ENCODE data around the gene GPRIN3. TPM values are rescaled to one million over a fixed set of nuclear protein-coding genes. Genes with fewer than 3 reads are reported as not detected.

The GPRIN3 gene
- total RNA-seq, 4 donors from 2014 or later: 1.2 to 3.4 (median 1.7) TPM

- H3K27ac ChIP-seq: no peak overlapping the region
- DNase-seq (ENCODE audit: low spot score in 2 of 2): no peak
- no peaks in the 10 kb centered on the region for H3K36me3 ChIP-seq
- no peak overlapping the region for H3K4me3 ChIP-seq
- H3K9me3 ChIP-seq: no peaks in the 10 kb centered on the region
- peaks cover 4% of the 10 kb centered on the region for H3K4me1 ChIP-seq
- no peak for TF ChIP-seq CTCF (IDR thresholded peaks at IDR 0.05)
- no peak for TF ChIP-seq EP300 (IDR thresholded peaks at IDR 0.05)
- no peak for TF ChIP-seq POLR2A (IDR thresholded peaks at IDR 0.05)
- TF ChIP-seq POLR2AphosphoS5 (IDR thresholded peaks at IDR 0.05): no peak
- H3K27me3 ChIP-seq: no peaks in the 10 kb centered on the region
- 79% methylated on average over 5 of the region's 5 CpGs for WGBS
These were observed 24.2 kb downstream of the GPRIN3 start for GRCh38 chr4:89283226-89284009.

- 88% methylated on average over 4 of the region's 4 CpGs for WGBS
- H3K27ac ChIP-seq: no peak overlapping the region
- H3K9me3 ChIP-seq: no peaks in the 10 kb centered on the region
- no peak for DNase-seq (ENCODE audit: low spot score in 2 of 2)
- no peak for TF ChIP-seq POLR2A (IDR thresholded peaks at IDR 0.05)
- no peak for TF ChIP-seq EP300 (IDR thresholded peaks at IDR 0.05)
- no peak for TF ChIP-seq POLR2AphosphoS5 (IDR thresholded peaks at IDR 0.05)
- TF ChIP-seq CTCF (IDR thresholded peaks at IDR 0.05): no peak
- no peaks in the 10 kb centered on the region for H3K27me3 ChIP-seq
- H3K4me3 ChIP-seq: no peak overlapping the region
- H3K36me3 ChIP-seq: no peaks in the 10 kb centered on the region
- H3K4me1 ChIP-seq: peaks cover 4% of the 10 kb centered on the region
These were observed 28.2 kb downstream of the GPRIN3 start for GRCh38 chr4:89279385-89279784.

GRCh38 chr4:89277412-89277811 lies 30.2 kb downstream of the GPRIN3 start:
- no peaks in the 10 kb centered on the region for H3K36me3 ChIP-seq
- no peaks in the 10 kb centered on the region for H3K27me3 ChIP-seq
- no peak for TF ChIP-seq POLR2A (IDR thresholded peaks at IDR 0.05)
- TF ChIP-seq EP300 (IDR thresholded peaks at IDR 0.05): no peak
- TF ChIP-seq CTCF (IDR thresholded peaks at IDR 0.05): no peak
- no peak for TF ChIP-seq POLR2AphosphoS5 (IDR thresholded peaks at IDR 0.05)
- no peak overlapping the region for H3K27ac ChIP-seq
- H3K4me1 ChIP-seq: no peaks in the 10 kb centered on the region
- WGBS: 92% methylated on average over 5 of the region's 5 CpGs
- no peak for DNase-seq (ENCODE audit: low spot score in 2 of 2)
- no peaks in the 10 kb centered on the region for H3K9me3 ChIP-seq
- H3K4me3 ChIP-seq: no peak overlapping the region

- H3K27me3 ChIP-seq: no peaks in the 10 kb centered on the region
- no peak for DNase-seq (ENCODE audit: low spot score in 2 of 2)
- TF ChIP-seq EP300 (IDR thresholded peaks at IDR 0.05) (no peak), CTCF (IDR thresholded peaks at IDR 0.05) (no peak), POLR2A (IDR thresholded peaks at IDR 0.05) (no peak), POLR2AphosphoS5 (IDR thresholded peaks at IDR 0.05) (no peak)
- H3K36me3 ChIP-seq: no peaks in the 10 kb centered on the region
- no peaks in the 10 kb centered on the region for H3K4me1 ChIP-seq
- no peaks in the 10 kb centered on the region for H3K9me3 ChIP-seq
- H3K27ac ChIP-seq: no peak overlapping the region
- H3K4me3 ChIP-seq: no peak overlapping the region
These were observed 31.3 kb downstream of the GPRIN3 start for GRCh38 chr4:89276296-89276695.

- H3K27me3 ChIP-seq: no peaks in the 10 kb centered on the region
- H3K9me3 ChIP-seq: no peaks in the 10 kb centered on the region
- no peak for DNase-seq (ENCODE audit: low spot score in 2 of 2)
- H3K4me1 ChIP-seq: no peaks in the 10 kb centered on the region
- TF ChIP-seq EP300 (IDR thresholded peaks at IDR 0.05): no peak
- TF ChIP-seq POLR2A (IDR thresholded peaks at IDR 0.05): no peak
- TF ChIP-seq POLR2AphosphoS5 (IDR thresholded peaks at IDR 0.05): no peak
- no peak for TF ChIP-seq CTCF (IDR thresholded peaks at IDR 0.05)
- no peak overlapping the region for H3K4me3 ChIP-seq
- 87% methylated on average over 6 of the region's 6 CpGs for WGBS
- H3K27ac ChIP-seq: no peak overlapping the region
- no peaks in the 10 kb centered on the region for H3K36me3 ChIP-seq
These were observed 32.0 kb downstream of the GPRIN3 start for GRCh38 chr4:89275587-89275986.
